PC-3 (cell line): Measurements from ENCODE around the gene SYNE4. TPM values are rescaled to one million over a fixed set of nuclear protein-coding genes. Genes with fewer than 3 reads are reported as not detected.

Experiments used
- ATAC-seq: fragments of 200-7000 bp; cut with Tn5 transposase; 2 replicates; pipeline ENCODE4 v1.9.1; 2020; ENCODE audit warnings: mild to moderate bottlenecking, moderate library complexity
- BruUV-seq: library from RNA; stranded (reverse); fragments of 400-500 nt; replicated peaks from 2 replicates; lab custom pipeline; 2021; lab: Mats Ljungman, UMichigan
- CTCF ChIA-PET: fragments of 300-600 bp; sonication (Branson Sonifier 250); formaldehyde crosslinking; loops from one replicate; lab custom pipeline; 2022; ENCODE audit warnings: antibody characterized with exemption; lab: Charles Lee
- POLR2A ChIA-PET: fragments of 300-600 bp; sonication (Branson Sonifier 250); formaldehyde crosslinking; loops from one replicate; lab custom pipeline; 2022; ENCODE audit warnings: antibody characterized with exemption; ENCODE audit not compliant: unreplicated experiment; lab: Charles Lee
- DNase-seq: peaks from one replicate; pipeline ENCODE4 v3.0.0-alpha.2; 2015
- H2AFZ ChIP-seq: fragments of 300-600 bp; sonication (generic); 2 replicates; pipeline ENCODE4 v1.6.0; 2016; ENCODE audit warnings: antibody characterized with exemption, low read length
- H3F3A ChIP-seq: fragments of 300-600 bp; sonication (generic); one replicate; pipeline ENCODE4 v1.6.0; 2017; ENCODE audit warnings: antibody characterized with exemption, low read length, control low read depth, mild to moderate bottlenecking; ENCODE audit not compliant: unreplicated experiment
- H3K27ac ChIP-seq: fragments of 300-600 bp; sonication (generic); 2 replicates; pipeline ENCODE4 v1.5.1; 2016; ENCODE audit warnings: mild to moderate bottlenecking, low read length
- H3K27me3 ChIP-seq: fragments of 300-600 bp; sonication (generic); 2 replicates; pipeline ENCODE4 v1.6.1; 2016; ENCODE audit warnings: low read length, mixed read lengths
- H3K36me3 ChIP-seq: fragments of 300-600 bp; sonication (generic); 2 replicates; pipeline ENCODE4 v1.6.1; 2016; ENCODE audit warnings: low read depth, mixed run types, low read length, mixed read lengths
- H3K4me1 ChIP-seq: fragments of 300-600 bp; sonication (generic); 2 replicates; pipeline ENCODE4 v1.5.1; 2016; ENCODE audit warnings: low read length; ENCODE audit not compliant: insufficient read depth
- H3K4me2 ChIP-seq: fragments of 300-600 bp; sonication (generic); 2 replicates; pipeline ENCODE4 v1.6.0; 2016; ENCODE audit warnings: low read length
- H3K4me3 ChIP-seq: fragments of 300-600 bp; sonication (generic); 2 replicates; pipeline ENCODE4 v1.5.1; 2016; ENCODE audit warnings: mild to moderate bottlenecking, low read length, mixed read lengths
- H3K79me2 ChIP-seq: fragments of 300-600 bp; sonication (generic); 2 replicates; pipeline ENCODE4 v1.6.1; 2017; ENCODE audit warnings: low read length, mixed read lengths
- H3K9ac ChIP-seq: fragments of 300-600 bp; sonication (generic); 2 replicates; pipeline ENCODE4 v1.6.0; 2016; ENCODE audit warnings: mild to moderate bottlenecking, low read length
- H3K9me2 ChIP-seq: fragments of 300-600 bp; sonication (generic); replicated peaks from 2 replicates; pipeline ENCODE4 v1.6.1; 2016; ENCODE audit warnings: mixed run types, low read length, mixed read lengths
- H3K9me3 ChIP-seq: fragments of 300-600 bp; sonication (generic); 2 replicates; pipeline ENCODE4 v1.6.1; 2016; ENCODE audit warnings: low read length, mixed read lengths
- H4K20me1 ChIP-seq: fragments of 300-600 bp; sonication (generic); 2 replicates; pipeline ENCODE4 v1.6.1; 2016; ENCODE audit warnings: low read length, mixed read lengths
- EZH2 ChIP-seq: fragments of 300-600 bp; sonication (generic); IDR thresholded peaks from one replicate; pipeline ENCODE4 v1.6.1; 2017; ENCODE audit warnings: antibody characterized with exemption, mild to moderate bottlenecking, low read length; ENCODE audit not compliant: unreplicated experiment
- EZH2phosphoT487 ChIP-seq: fragments of 300-600 bp; sonication (generic); IDR thresholded peaks from 2 replicates; pipeline ENCODE4 v1.6.1; 2018; ENCODE audit warnings: mild to moderate bottlenecking, antibody characterized with exemption, low read length, borderline replicate concordance
- intact Hi-C: fragments of 100-400 bp; cut with micrococcal nuclease; formaldehyde crosslinking; loops from 2 replicates; pipeline ENCODE4 v1.9.0; 2023
- total RNA-seq: library from RNA; depleted of rRNA; stranded (reverse); fragments of >200 nt; gene quantifications from 2 replicates; pipeline ENCODE4 v1.2.3, GENCODE V29; 2014
- TF ChIP-seq, protein P1 (sequence below): fragments of 300-600 bp; sonication (generic); conservative IDR thresholded peaks from 2 replicates; pipeline ENCODE4 v1.5.1; 2017; ENCODE audit warnings: antibody characterized with exemption, low read depth, mild to moderate bottlenecking, low read length

The SYNE4 gene
- total RNA-seq, 1 experiment from 2014 or later, result 0.77 TPM

DNA sequence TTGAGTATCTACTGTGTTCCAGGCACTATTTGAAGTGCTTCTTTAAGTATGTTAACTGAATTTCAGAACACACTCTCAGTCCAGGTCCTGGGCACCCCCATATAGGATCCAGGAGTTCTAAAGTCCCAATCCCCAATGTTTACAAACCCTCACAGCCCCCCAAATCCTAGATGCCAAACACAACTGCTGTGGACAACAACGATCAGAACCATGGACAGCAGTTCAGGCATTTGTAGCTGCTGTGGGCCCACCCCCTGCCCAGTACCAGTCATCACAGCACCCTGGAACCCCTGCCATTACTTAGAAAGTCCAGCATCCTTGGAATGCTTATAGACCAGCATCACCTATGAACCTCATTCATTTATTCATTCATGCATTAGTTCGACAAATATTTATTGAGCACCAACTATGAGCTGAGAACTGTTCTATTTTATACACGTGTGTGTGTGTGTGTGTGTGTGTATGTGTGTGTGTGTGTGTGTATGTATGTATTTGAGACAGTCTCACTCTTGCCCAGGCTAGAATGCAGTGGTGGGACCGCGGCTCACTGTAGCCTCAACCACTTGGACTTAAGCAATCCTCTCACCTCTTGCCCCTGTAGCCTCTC, 32.9 kb downstream of the SYNE4 start:
- ATAC-seq, result no peak
- H3K27me3 ChIP-seq, result no peaks in the 10 kb centered on the region

DNA sequence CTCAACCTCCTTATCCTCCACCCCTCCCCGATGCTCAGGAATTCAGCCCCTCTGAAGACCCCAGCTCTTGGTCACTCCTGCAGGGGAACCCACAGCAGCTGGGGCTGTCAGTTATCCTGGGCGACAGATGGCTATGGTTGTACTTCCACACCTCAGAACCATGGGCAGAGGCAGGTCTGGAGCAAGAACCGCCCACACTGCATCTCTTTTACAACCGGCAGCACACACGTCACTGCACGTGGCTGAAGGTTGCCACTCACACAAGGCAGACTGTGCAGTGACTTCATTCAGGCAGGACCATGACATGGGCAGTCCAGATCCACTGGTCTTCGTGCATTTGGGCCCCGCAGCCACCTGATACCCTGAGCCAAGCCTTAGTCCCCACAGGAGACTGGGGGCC, 35.1 kb downstream of the SYNE4 start:
- no peak for TF ChIP-seq EZH2phosphoT487
- TF ChIP-seq, protein P1, sequence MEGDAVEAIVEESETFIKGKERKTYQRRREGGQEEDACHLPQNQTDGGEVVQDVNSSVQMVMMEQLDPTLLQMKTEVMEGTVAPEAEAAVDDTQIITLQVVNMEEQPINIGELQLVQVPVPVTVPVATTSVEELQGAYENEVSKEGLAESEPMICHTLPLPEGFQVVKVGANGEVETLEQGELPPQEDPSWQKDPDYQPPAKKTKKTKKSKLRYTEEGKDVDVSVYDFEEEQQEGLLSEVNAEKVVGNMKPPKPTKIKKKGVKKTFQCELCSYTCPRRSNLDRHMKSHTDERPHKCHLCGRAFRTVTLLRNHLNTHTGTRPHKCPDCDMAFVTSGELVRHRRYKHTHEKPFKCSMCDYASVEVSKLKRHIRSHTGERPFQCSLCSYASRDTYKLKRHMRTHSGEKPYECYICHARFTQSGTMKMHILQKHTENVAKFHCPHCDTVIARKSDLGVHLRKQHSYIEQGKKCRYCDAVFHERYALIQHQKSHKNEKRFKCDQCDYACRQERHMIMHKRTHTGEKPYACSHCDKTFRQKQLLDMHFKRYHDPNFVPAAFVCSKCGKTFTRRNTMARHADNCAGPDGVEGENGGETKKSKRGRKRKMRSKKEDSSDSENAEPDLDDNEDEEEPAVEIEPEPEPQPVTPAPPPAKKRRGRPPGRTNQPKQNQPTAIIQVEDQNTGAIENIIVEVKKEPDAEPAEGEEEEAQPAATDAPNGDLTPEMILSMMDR, result no peak
- no peak for TF ChIP-seq EZH2
- Histone ChIP-seq H4K20me1 (no peaks in the 10 kb centered on the region), H3K27ac (no peak overlapping the region), H3K9me3 (no peaks in the 10 kb centered on the region), H3F3A (no peaks in the 10 kb centered on the region), H3K9ac (no peak overlapping the region), H3K36me3 (no peaks in the 10 kb centered on the region), H3K9me2 (no peaks in the 10 kb centered on the region), H3K4me3 (no peak overlapping the region), H3K79me2 (no peaks in the 10 kb centered on the region), H2AFZ (no peak overlapping the region), H3K4me1 (no peaks in the 10 kb centered on the region), H3K27me3 (no peaks in the 10 kb centered on the region), H3K4me2 (no peak overlapping the region)
- ATAC-seq (no peak), DNase-seq (no peak)
- BruUV-seq, result no TSS peak
- ChIA-PET CTCF (no interaction called here), POLR2A (no interaction called here)
- intact Hi-C loops, result no loop called here

More for the DNA sequence above, 32.9 kb downstream of the SYNE4 start:
- POLR2A ChIA-PET, result no interaction called here
- H3K9ac ChIP-seq, result no peak overlapping the region
- DNase-seq, result peak; percentile 18
- H3F3A ChIP-seq, result no peaks in the 10 kb centered on the region
- no peaks in the 10 kb centered on the region for H3K36me3 ChIP-seq
- no peak overlapping the region for H2AFZ ChIP-seq
- no peaks in the 10 kb centered on the region for H4K20me1 ChIP-seq
- no peak overlapping the region for H3K27ac ChIP-seq
- CTCF ChIA-PET, result no interaction called here
- BruUV-seq, result no TSS peak
- no peak overlapping the region for H3K4me3 ChIP-seq
- no peaks in the 10 kb centered on the region for H3K4me1 ChIP-seq
- no peak for TF ChIP-seq EZH2
- no peak for TF ChIP-seq EZH2phosphoT487
- TF ChIP-seq, protein P1, result no peak
- no peak overlapping the region for H3K4me2 ChIP-seq
- no peaks in the 10 kb centered on the region for H3K9me3 ChIP-seq
- no peaks in the 10 kb centered on the region for H3K79me2 ChIP-seq
- intact Hi-C loops, result no loop called here
- no peaks in the 10 kb centered on the region for H3K9me2 ChIP-seq

DNA sequence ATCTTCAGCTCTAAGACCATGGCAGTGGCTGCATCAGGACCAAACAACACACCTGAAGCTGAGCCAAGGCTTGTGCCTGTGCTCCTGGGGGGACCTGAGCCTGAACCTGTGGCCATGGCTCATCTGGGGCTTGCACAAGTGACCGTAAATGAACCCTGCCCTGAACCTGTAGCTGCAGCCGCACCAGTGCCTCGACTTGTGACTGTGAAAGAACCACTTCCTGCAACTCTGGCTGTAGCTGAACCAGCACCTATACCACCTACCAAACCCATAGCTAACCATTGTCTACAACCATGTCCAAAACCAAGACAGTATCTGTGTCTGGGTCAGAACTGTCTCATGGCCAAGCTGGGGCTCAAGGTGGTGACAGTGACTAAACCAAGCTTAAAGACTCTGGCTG, 41.8 kb downstream of the SYNE4 start:
- Histone ChIP-seq H3K9me3 (no peaks in the 10 kb centered on the region), H3K9me2 (no peaks in the 10 kb centered on the region), H3K4me3 (no peak overlapping the region), H4K20me1 (no peaks in the 10 kb centered on the region), H3K27me3 (no peaks in the 10 kb centered on the region), H2AFZ (no peak overlapping the region), H3K4me1 (no peaks in the 10 kb centered on the region), H3K79me2 (no peaks in the 10 kb centered on the region), H3K27ac (no peak overlapping the region), H3K4me2 (no peak overlapping the region), H3F3A (no peaks in the 10 kb centered on the region), H3K36me3 (no peaks in the 10 kb centered on the region), H3K9ac (no peak overlapping the region)
- intact Hi-C loops, result no loop called here
- no peak for TF ChIP-seq EZH2
- TF ChIP-seq, protein P1, result no peak
- no peak for TF ChIP-seq EZH2phosphoT487
- no TSS peak for BruUV-seq
- ATAC-seq, result no peak
- ChIA-PET CTCF (no interaction called here), POLR2A (no interaction called here)
- DNase-seq, result no peak
